Breast epithelium (tissue), 3 donors: Measurements from ENCODE around the gene CSH1.
"Not testable (repeated sequence)": the region's sequence is repeated elsewhere in the genome, so short reads cannot be mapped to it uniquely, and the experiment has no call there.

Experiments
- POLR2A ChIP-seq: fragments of 450-650 bp; IDR thresholded peaks from one replicate; pipeline ENCODE4 v1.6.1; 2016; ENCODE audit warnings: antibody characterized with exemption, mild to moderate bottlenecking, moderate library complexity
- POLR2AphosphoS5 ChIP-seq, 3 donors: sonication (generic); formaldehyde crosslinking; IDR thresholded peaks; one replicate each; pipeline ENCODE4 v1.6.1; 2017; ENCODE audit warnings: antibody characterized with exemption in 3 of 3
- TF ChIP-seq, protein P1 (sequence below), 3 donors: fragments of 450-650 bp; IDR thresholded peaks; one replicate each; pipeline ENCODE4 v1.5.1; 2016 to 2017; ENCODE audit warnings: antibody characterized with exemption in 3 of 3, mild to moderate bottlenecking in 3 of 3, moderate library complexity in 3 of 3

DNA sequence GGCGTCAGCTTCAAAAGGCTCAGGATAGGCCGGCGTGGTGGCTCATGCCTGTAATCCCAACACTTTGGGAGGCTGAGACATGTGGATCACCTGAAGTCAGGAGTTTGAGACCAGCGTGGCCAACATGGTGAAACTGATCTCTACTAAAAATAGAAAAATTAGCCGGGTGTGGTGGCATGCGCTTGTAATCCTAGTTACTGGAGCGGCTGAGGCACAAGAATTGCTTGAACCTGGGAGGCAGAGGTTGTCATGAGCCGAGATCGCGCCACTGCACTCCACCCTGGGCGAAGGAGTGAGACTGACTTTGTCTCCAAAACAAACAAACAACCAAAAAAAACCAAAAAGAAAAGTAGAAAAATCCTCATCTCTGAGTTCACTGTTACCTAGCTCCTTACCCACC, 11.3 kb downstream of the CSH1 start:
- not testable (repeated sequence) for TF ChIP-seq POLR2AphosphoS5 (IDR thresholded peaks at IDR 0.05); POLR2A
- TF ChIP-seq, protein P1, sequence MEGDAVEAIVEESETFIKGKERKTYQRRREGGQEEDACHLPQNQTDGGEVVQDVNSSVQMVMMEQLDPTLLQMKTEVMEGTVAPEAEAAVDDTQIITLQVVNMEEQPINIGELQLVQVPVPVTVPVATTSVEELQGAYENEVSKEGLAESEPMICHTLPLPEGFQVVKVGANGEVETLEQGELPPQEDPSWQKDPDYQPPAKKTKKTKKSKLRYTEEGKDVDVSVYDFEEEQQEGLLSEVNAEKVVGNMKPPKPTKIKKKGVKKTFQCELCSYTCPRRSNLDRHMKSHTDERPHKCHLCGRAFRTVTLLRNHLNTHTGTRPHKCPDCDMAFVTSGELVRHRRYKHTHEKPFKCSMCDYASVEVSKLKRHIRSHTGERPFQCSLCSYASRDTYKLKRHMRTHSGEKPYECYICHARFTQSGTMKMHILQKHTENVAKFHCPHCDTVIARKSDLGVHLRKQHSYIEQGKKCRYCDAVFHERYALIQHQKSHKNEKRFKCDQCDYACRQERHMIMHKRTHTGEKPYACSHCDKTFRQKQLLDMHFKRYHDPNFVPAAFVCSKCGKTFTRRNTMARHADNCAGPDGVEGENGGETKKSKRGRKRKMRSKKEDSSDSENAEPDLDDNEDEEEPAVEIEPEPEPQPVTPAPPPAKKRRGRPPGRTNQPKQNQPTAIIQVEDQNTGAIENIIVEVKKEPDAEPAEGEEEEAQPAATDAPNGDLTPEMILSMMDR (IDR thresholded peaks at IDR 0.05), result not testable (repeated sequence)
